ENCODE results near the gene SLC6A3. TPM values are rescaled to one million over a fixed set of nuclear protein-coding genes. Genes with fewer than 3 reads are reported as not detected.

Gene SLC6A3
- total and polyA plus RNA-seq, 9 of the 15 experiments (the other 6 are each of a cell fraction or from before 2014, with no cell fraction given), result not detected

DNA sequence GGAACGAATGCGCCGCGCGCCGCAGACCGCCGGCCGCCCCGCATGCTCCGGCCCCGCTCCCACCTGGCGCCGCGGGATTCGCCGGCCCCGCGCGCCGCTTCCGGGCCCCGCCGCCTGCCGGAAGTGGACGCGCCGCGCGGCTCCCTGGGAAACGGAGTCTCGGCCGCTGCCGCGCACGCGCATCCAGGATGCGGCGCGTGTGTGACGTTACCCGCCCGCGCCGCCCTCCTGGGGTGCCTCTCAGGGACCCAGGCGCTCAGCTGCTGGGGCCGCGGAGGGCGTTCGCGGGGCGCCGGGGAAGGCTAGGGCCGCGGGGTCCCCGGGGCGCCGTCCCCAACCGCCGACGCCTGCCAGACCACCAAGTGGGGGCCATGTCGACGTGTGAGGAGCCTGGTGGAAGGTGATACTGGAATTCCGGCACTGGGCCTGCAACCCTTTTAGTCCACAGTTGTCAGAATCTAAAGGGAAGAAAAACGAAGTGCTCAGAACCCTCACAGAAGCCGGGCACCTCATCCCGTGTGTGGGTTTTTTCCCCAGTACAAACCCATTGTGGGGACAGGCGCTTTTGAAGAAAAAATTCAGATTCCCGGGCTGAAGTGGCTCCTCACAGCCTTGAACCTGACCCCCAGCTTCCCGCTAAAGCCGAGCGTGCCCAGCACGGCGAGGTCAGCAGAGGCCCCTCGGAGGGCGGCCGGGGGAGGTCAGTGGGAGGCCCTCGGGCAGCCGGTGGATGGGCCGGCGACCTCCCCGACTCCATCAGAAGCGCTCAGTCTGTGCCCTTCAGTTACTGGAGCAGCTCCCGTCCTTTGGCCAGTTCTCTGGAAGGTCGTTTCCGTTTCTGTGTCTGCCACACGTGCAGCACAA lies 100.0 kb downstream of the SLC6A3 start, which contains the start of gene CLPTM1L (continued):
- TF ChIP-seq MAX (CRISPR knock-in tag; IDR thresholded peaks at IDR 0.05) (peak; percentile 46), CCNT2 (IDR thresholded peaks at IDR 0.05; ENCODE audit: borderline replicate concordance, extremely low read depth, insufficient read length, low read depth, low read length) (peak; percentile 74), PYGO2 (tag; IDR thresholded peaks at IDR 0.05) (no peak), ZKSCAN3 (CRISPR knock-in tag; IDR thresholded peaks at IDR 0.05) (no peak), SMARCE1 (IDR thresholded peaks at IDR 0.05) (no peak), KDM2B (CRISPR knock-in tag; IDR thresholded peaks at IDR 0.05) (no peak), ZNF431 (CRISPR knock-in tag; IDR thresholded peaks at IDR 0.05) (no peak), ZBTB9 (CRISPR knock-in tag; IDR thresholded peaks at IDR 0.05) (peak; percentile 78; the same call in 1 of the 2 replicates), ESRRB (CRISPR knock-in tag; IDR thresholded peaks at IDR 0.05; ENCODE audit: borderline replicate concordance) (no peak), SMC3 (conservative IDR thresholded peaks at IDR 0.05; ENCODE audit: insufficient read depth, low read depth, low read length) (no peak), PATZ1 (CRISPR knock-in tag; IDR thresholded peaks at IDR 0.05; ENCODE audit: borderline replicate concordance) (no peak), NFXL1 (CRISPR knock-in tag; IDR thresholded peaks at IDR 0.05) (no peak), PTRF (tag; IDR thresholded peaks at IDR 0.05) (no peak), MCM2 (IDR thresholded peaks at IDR 0.05; ENCODE audit: low read depth) (no peak), ZNF830 (CRISPR knock-in tag; IDR thresholded peaks at IDR 0.05) (no peak), U2AF1 (optimal IDR thresholded peaks at IDR 0.05; ENCODE audit: low read depth, low read length) (no peak), ZFP30 (CRISPR knock-in tag; IDR thresholded peaks at IDR 0.05; ENCODE audit: borderline replicate concordance) (no peak), ZNF24 (IDR thresholded peaks at IDR 0.05) (peak; percentile 15; the same call in 1 of the 2 replicates), HMG20A (CRISPR knock-in tag; conservative IDR thresholded peaks at IDR 0.05) (no peak), ELF2 (CRISPR knock-in tag; IDR thresholded peaks at IDR 0.05) (peak; percentile 91), RBM25 (IDR thresholded peaks at IDR 0.05; ENCODE audit: low read depth, low read length, severe bottlenecking) (no peak)
- TF ChIP-seq, protein P1, sequence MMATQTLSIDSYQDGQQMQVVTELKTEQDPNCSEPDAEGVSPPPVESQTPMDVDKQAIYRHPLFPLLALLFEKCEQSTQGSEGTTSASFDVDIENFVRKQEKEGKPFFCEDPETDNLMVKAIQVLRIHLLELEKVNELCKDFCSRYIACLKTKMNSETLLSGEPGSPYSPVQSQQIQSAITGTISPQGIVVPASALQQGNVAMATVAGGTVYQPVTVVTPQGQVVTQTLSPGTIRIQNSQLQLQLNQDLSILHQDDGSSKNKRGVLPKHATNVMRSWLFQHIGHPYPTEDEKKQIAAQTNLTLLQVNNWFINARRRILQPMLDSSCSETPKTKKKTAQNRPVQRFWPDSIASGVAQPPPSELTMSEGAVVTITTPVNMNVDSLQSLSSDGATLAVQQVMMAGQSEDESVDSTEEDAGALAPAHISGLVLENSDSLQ (IDR thresholded peaks at IDR 0.05), result no peak
- TF ChIP-seq, protein P2, sequence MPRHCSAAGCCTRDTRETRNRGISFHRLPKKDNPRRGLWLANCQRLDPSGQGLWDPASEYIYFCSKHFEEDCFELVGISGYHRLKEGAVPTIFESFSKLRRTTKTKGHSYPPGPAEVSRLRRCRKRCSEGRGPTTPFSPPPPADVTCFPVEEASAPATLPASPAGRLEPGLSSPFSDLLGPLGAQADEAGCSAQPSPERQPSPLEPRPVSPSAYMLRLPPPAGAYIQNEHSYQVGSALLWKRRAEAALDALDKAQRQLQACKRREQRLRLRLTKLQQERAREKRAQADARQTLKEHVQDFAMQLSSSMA (CRISPR knock-in tag; IDR thresholded peaks at IDR 0.05), result peak; percentile 48; the same call in 1 of the 2 replicates
